GM12892 (cell line): ENCODE results near the gene SYPL1.

Experiments
- DNase-seq: peaks from one replicate; pipeline ENCODE4 v3.0.0; 2011; ENCODE audit not compliant: insufficient read length
- FAIRE-seq: peaks from 2 replicates; lab custom pipeline; 2011; peaks lifted over from hg19 to GRCh38; lab: Jason Lieb, UNC
- POLR2A ChIP-seq: IDR thresholded peaks from 2 replicates; pipeline ENCODE4 v1.6.1; 2011; ENCODE audit warnings: low read depth, low read length, control low read depth
- POLR2AphosphoS5 ChIP-seq: IDR thresholded peaks from 2 replicates; pipeline ENCODE4 v1.6.1; 2011; ENCODE audit warnings: low read depth, low read length, control low read depth
- TAF1 ChIP-seq: IDR thresholded peaks from 2 replicates; pipeline ENCODE4 v1.6.1; 2011; ENCODE audit warnings: low read depth, mild to moderate bottlenecking, control low read depth, low read length, borderline replicate concordance

The SYPL1 gene

GRCh38 chr7:106070201-106070551 lies 41.9 kb downstream of the SYPL1 start:
- TF ChIP-seq TAF1 (no peak), POLR2AphosphoS5 (no peak), POLR2A (no peak)
- FAIRE-seq (no peak), DNase-seq (no peak)

GRCh38 chr7:106069471-106070200 lies 42.5 kb downstream of the SYPL1 start:
- FAIRE-seq (no peak), DNase-seq (no peak)
- TF ChIP-seq TAF1 (no peak), POLR2AphosphoS5 (no peak), POLR2A (no peak)

- no peak for DNase-seq
- no peak for TF ChIP-seq POLR2AphosphoS5
- TF ChIP-seq TAF1: no peak
- TF ChIP-seq POLR2A: no peak
- FAIRE-seq: no peak
Measured at GRCh38 chr7:106068986-106069385, 43.1 kb downstream of the SYPL1 start.

GRCh38 chr7:106068538-106068961 lies 43.6 kb downstream of the SYPL1 start:
- FAIRE-seq: no peak
- no peak for DNase-seq
- TF ChIP-seq POLR2AphosphoS5 (no peak), TAF1 (no peak), POLR2A (no peak)

GRCh38 chr7:106067678-106068077 lies 44.4 kb downstream of the SYPL1 start:
- no peak for FAIRE-seq
- TF ChIP-seq TAF1: no peak
- DNase-seq: no peak

GRCh38 chr7:106065575-106066500 lies 46.3 kb downstream of the SYPL1 start:
- no peak for FAIRE-seq
- no peak for DNase-seq
- TF ChIP-seq POLR2AphosphoS5 (no peak), TAF1 (no peak), POLR2A (no peak)

GRCh38 chr7:106064771-106065574 lies 47.1 kb downstream of the SYPL1 start:
- FAIRE-seq (no peak), DNase-seq (no peak)
- TF ChIP-seq POLR2A (no peak), TAF1 (no peak), POLR2AphosphoS5 (no peak)

GRCh38 chr7:106064316-106064715 lies 47.8 kb downstream of the SYPL1 start:
- DNase-seq (no peak), FAIRE-seq (no peak)
- TF ChIP-seq TAF1: no peak
- no peak for TF ChIP-seq POLR2AphosphoS5
- TF ChIP-seq POLR2A: no peak

GRCh38 chr7:106063692-106064091 lies 48.4 kb downstream of the SYPL1 start:
- TF ChIP-seq TAF1: no peak
- TF ChIP-seq POLR2AphosphoS5: no peak
- no peak for TF ChIP-seq POLR2A
- FAIRE-seq (no peak), DNase-seq (no peak)

- no peak for TF ChIP-seq TAF1
- TF ChIP-seq POLR2A: no peak
- TF ChIP-seq POLR2AphosphoS5: no peak
- FAIRE-seq (no peak), DNase-seq (no peak)
Measured at GRCh38 chr7:106063024-106063423, 49.1 kb downstream of the SYPL1 start.

GRCh38 chr7:106062521-106062931 lies 49.6 kb downstream of the SYPL1 start:
- TF ChIP-seq TAF1: no peak
- no peak for TF ChIP-seq POLR2A
- no peak for TF ChIP-seq POLR2AphosphoS5
- DNase-seq: no peak
- no peak for FAIRE-seq
